HUES48 (cell line): ENCODE results near the gene UPK1B.
"Not testable (repeated sequence)": the region's sequence is repeated elsewhere in the genome, so short reads cannot be mapped to it uniquely, and the experiment has no call there.

ENCODE experiments used
- H3K27ac ChIP-seq: one replicate; pipeline ENCODE4 v1.7.0; 2013; ENCODE audit warnings: low read depth, low read length, inconsistent platforms
- H3K27me3 ChIP-seq: 2 replicates; pipeline ENCODE4 v1.6.1; 2013; ENCODE audit warnings: mild to moderate bottlenecking, low read length; ENCODE audit not compliant: control insufficient read depth, insufficient read depth
- H3K36me3 ChIP-seq: 2 replicates; pipeline ENCODE4 v1.6.1; 2013; ENCODE audit warnings: low read length; ENCODE audit not compliant: control insufficient read depth, insufficient read depth
- H3K4me1 ChIP-seq: 2 replicates; pipeline ENCODE4 v1.6.1; 2013; ENCODE audit warnings: mild to moderate bottlenecking, low read length; ENCODE audit not compliant: control insufficient read depth, insufficient read depth
- H3K4me3 ChIP-seq: 2 replicates; pipeline ENCODE4 v1.5.1; 2013; ENCODE audit warnings: mild to moderate bottlenecking, low read depth, low read length
- H3K9ac ChIP-seq: 2 replicates; pipeline ENCODE4 v1.6.1; 2013; ENCODE audit warnings: mild to moderate bottlenecking, low read depth, low read length, moderate library complexity
- H3K9me3 ChIP-seq: 2 replicates; pipeline ENCODE4 v1.6.1; 2013; ENCODE audit warnings: low read length; ENCODE audit not compliant: control insufficient read depth, insufficient read depth

UPK1B gene

DNA sequence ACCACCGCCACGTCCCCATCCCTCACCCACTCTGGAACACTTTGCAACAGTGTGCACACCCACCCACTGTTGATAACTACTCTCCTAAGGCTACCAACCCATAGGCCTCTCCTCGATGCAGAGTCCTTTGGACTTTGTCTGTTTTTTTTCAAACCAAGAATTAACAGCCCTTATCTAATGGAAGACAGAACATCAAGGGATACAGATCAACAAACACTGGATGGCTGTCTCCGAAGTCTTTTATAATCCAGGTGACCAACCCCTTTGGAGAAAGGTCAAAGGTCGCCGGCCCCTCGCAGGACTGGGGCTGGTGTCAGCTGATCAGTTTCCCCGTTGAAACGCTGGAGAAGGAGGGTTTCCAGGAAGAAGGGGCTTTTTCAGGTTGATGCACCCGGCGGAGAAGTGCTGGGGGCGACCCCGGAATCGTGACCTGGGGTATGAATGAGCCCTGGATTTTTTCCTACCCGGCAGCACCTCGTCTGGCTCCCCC lies 66.7 kb downstream of the UPK1B start:
- H3K4me1 ChIP-seq: peaks cover 7% of the 10 kb centered on the region; the same call in 1 of the 2 replicates
- H3K9ac ChIP-seq: peak overlapping the region; percentile 57
- H3K9me3 ChIP-seq: no peaks in the 10 kb centered on the region
- H3K27me3 ChIP-seq: no peaks in the 10 kb centered on the region
- peak overlapping the region; percentile 71 for H3K4me3 ChIP-seq
- H3K27ac ChIP-seq: peak overlapping the region; percentile 88
- peaks cover 21% of the 10 kb centered on the region for H3K36me3 ChIP-seq

DNA sequence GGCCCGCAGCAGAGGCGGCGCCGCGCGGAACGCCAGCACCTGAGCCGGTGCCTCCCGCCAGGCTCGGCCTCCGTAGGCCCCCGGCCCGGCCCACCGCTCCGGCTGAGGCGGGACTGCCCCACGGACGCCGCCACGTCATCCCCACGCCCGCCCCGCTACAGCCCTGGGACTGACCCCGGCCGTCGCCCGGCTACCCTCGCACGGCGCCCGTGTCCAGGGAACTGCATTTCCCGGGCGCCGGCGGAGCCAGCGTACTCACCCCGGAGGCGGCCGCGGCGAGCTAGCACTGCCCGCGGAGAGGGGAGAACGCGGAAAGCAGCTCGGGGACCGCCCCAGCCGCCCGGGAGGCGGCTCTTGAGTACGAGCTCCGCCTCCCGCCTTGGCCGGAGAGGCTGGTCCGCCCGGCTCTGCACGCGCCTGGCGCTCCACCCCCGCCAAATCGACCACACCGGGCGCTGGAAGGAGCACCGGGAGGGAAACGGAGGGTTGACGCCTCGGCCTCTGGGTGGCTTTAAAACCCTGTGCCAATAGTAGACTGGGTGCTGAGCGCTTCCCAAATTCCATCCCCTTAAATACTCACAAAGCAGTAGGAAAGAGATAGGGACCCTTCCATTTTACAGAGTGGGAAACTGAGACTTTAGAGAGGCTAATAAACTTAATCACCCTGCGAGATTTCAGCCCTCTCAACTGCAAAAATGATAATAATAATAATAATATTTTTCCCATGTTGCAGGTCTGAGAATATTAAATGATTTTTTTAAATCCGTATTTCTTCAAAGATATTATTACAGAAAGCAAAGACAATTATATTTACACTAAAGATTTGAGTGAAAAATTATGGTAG lies 67.4 kb downstream of the UPK1B start, which contains the start of gene B4GALT4:
Gene B4GALT4, minus strand, starts transcription at position 288 of the 844 bp plus-strand sequence. CDS start 10,779 bp downstream, outside the sequence.
- peaks cover 14% of the 10 kb centered on the region for H3K36me3 ChIP-seq
- peak within 1 kb of the TSS; percentile 88 for H3K27ac ChIP-seq
- peak within 1 kb of the TSS; percentile 57 for H3K9ac ChIP-seq
- peak within 1 kb of the TSS; percentile 71 for H3K4me3 ChIP-seq
- H3K27me3 ChIP-seq: no peaks in the 10 kb centered on the region
- H3K9me3 ChIP-seq: no peaks in the 10 kb centered on the region
- H3K4me1 ChIP-seq: peaks cover 7% of the 10 kb centered on the region; the same call in 1 of the 2 replicates

DNA sequence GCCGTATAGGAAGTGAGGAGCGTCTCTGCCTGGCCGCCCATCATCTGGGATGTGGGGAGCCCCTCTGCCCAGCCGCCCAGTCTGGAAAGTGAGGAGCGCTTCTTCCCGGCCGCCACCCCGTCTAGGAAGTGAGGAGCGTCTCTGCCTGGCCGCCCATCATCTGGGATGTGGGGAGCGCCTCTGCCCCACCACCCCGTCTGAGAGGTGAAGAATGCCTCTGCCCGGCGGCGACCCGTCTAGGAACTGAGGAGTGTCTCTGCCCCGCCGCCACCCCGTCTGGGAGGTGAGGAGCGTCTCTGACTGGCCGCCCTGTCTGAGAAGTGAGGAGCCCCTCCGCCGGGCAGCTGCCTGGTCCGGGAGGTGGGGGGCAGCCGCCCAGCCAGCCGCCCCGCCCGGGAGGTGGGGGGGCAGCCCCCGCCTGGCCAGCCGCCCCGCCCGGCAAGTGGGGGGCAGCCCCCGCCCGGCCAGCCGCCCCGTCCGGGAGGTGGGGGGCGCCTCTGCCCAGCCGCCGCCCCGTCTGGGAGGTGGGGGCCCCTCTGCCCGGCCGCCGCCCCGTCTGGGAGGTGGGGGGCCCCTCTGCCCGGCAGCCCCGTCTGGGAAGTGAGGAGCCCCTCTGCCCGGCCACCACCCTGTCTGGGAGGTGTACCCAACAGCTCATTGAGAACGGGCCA lies 69.1 kb downstream of the UPK1B start:
- not testable (repeated sequence) for H3K27ac ChIP-seq, H3K27me3 ChIP-seq, H3K4me1 ChIP-seq, H3K4me3 ChIP-seq, H3K36me3 ChIP-seq, H3K9me3 ChIP-seq, H3K9ac ChIP-seq

DNA sequence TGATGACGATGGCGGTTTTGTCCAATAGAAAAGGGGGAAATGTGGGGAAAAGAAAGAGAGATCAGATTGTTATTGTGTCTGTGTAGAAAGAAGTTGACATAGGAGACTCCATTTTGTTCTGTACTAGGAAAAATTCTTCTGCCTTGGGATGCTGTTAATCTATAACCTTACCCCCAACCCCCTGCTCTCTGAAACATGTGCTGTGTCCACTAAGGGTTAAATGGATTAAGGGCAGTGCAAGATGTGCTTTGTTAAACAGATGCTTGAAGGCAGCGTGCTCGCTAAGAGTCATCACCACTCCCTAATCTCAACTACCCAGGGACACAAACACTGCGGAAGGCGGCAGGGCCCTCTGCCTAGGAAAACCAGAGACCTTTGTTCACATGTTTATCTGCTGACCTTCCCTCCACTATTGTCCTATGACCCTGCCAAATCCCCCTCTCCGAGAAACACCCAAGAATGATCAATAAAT lies 69.7 kb downstream of the UPK1B start:
- not testable (repeated sequence) for H3K4me1 ChIP-seq, H3K9ac ChIP-seq, H3K9me3 ChIP-seq, H3K36me3 ChIP-seq, H3K27ac ChIP-seq, H3K4me3 ChIP-seq, H3K27me3 ChIP-seq

DNA sequence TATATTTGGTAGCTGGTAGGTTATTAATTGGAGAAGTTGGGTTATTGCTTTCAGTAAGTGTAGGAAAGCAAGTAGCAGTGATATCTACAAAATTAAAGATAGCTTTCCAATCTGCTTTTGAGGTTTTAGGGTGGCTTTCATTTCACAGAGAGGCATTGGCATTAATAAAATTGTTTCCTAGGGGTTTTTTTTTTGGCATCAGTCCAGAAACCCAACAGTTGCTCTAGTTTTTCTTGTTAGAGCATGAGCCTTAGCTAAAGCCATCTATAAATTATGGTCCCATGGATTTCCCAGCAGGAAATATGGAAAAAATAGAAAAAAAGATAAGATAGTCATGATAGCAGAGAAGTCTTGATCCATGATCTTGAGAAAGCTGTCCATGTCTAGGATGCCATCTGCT lies 70.3 kb downstream of the UPK1B start:
- H3K9me3 ChIP-seq: no peaks in the 10 kb centered on the region
- peaks cover 7% of the 10 kb centered on the region; the same call in 1 of the 2 replicates for H3K4me1 ChIP-seq
- H3K36me3 ChIP-seq: no peaks in the 10 kb centered on the region
- no peak overlapping the region for H3K9ac ChIP-seq
- no peaks in the 10 kb centered on the region for H3K27me3 ChIP-seq
- H3K27ac ChIP-seq: peak overlapping the region; percentile 51
- no peak overlapping the region for H3K4me3 ChIP-seq

DNA sequence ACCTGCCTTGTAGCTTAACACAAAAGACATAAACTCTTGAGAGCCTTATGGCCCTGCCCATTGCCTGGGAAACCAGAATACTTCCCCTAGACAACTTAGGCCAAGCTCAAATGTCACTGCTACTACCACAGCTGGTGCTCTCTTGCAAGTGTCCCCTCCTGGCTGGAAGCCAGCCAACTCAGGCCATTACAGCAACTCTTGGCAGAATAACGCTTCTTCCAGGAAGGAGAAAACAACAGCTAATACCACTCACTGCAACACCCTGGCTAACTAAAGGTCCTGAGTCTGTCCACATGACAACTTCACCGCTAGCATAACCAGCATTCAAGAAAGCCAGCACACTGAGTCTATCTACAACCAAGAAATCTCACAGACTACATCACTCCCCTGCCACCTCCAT lies 72.4 kb downstream of the UPK1B start:
- H3K27ac ChIP-seq: no peak overlapping the region
- H3K27me3 ChIP-seq: no peaks in the 10 kb centered on the region
- H3K9ac ChIP-seq: no peak overlapping the region
- no peak overlapping the region for H3K4me3 ChIP-seq
- no peaks in the 10 kb centered on the region for H3K9me3 ChIP-seq
- H3K4me1 ChIP-seq: peaks cover 2% of the 10 kb centered on the region; the same call in 1 of the 2 replicates
- H3K36me3 ChIP-seq: no peaks in the 10 kb centered on the region
